ENCODE measurements around the gene PINK1. TPM values are rescaled to one million over a fixed set of nuclear protein-coding genes. Genes with fewer than 3 reads are reported as not detected.

The PINK1 gene
- polyA plus RNA-seq, 1 of the 3 experiments (the other 2 are of a cell fraction): 24.4 TPM

DNA sequence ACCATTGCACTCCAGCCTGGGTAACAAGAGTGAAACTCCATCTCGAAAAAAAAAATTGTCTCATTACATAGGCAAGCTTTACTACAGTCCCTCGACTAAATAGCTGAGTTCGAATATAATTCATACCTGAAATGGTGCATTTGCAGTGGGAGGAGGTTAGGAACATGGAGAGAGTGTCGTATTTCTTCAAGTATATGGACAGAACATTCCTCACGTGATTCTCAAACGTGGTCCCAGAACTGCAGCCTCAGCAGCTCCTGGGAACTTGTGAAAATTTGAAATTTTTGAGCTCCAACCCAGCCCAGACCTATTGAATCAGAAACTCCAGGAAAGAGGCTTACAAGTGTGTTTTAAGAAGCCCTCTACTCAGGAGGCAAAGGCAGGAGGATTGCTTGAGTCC lies 37.2 kb upstream of the PINK1 start (continued):
- TF ChIP-seq, protein P1, sequence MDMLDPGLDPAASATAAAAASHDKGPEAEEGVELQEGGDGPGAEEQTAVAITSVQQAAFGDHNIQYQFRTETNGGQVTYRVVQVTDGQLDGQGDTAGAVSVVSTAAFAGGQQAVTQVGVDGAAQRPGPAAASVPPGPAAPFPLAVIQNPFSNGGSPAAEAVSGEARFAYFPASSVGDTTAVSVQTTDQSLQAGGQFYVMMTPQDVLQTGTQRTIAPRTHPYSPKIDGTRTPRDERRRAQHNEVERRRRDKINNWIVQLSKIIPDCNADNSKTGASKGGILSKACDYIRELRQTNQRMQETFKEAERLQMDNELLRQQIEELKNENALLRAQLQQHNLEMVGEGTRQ (IDR thresholded peaks at IDR 0.05; ENCODE audit: borderline replicate concordance, low read depth, low read length): no peak
- TF ChIP-seq, protein P2, sequence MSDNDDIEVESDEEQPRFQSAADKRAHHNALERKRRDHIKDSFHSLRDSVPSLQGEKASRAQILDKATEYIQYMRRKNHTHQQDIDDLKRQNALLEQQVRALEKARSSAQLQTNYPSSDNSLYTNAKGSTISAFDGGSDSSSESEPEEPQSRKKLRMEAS (IDR thresholded peaks at IDR 0.05; ENCODE audit: low read depth): no peak
- TF ChIP-seq RAD21 (IDR thresholded peaks at IDR 0.05; ENCODE audit: low read length): no peak
- TF ChIP-seq FOXM1 (IDR thresholded peaks at IDR 0.05; ENCODE audit: low read depth): no peak
- no peak for TF ChIP-seq CHD2 (IDR thresholded peaks at IDR 0.05; ENCODE audit: low read length, partially characterized antibody)
- TF ChIP-seq, protein P3, sequence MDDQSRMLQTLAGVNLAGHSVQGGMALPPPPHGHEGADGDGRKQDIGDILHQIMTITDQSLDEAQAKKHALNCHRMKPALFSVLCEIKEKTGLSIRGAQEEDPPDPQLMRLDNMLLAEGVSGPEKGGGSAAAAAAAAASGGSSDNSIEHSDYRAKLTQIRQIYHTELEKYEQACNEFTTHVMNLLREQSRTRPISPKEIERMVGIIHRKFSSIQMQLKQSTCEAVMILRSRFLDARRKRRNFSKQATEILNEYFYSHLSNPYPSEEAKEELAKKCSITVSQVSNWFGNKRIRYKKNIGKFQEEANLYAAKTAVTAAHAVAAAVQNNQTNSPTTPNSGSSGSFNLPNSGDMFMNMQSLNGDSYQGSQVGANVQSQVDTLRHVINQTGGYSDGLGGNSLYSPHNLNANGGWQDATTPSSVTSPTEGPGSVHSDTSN (IDR thresholded peaks at IDR 0.05): no peak
- no peak for TF ChIP-seq TAF1 (IDR thresholded peaks at IDR 0.05; ENCODE audit: borderline replicate concordance, low read depth, low read length)
- no peak for TF ChIP-seq RXRA (IDR thresholded peaks at IDR 0.05; ENCODE audit: borderline replicate concordance, low read depth)

DNA sequence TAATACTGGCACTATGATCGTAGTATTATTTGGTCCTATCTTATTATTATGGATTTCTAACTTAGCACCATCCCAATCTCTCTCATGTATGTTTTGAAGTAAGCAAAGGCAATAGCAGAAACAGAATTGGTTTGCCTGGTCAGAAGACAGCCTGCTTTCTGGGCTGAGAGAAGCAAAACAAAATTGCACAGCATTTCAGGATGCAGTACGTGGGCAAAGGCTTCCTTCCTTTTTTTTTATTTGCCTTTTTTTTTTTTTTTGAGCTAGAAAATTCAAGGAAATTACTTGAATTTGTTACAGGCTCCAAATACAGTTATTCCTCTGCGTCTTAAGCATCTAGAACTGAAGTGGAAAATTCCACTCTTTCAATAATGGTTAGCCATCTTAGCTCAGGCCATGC lies 35.6 kb upstream of the PINK1 start:
- TF ChIP-seq ELF1 (IDR thresholded peaks at IDR 0.05): no peak
- TF ChIP-seq FOXM1 (IDR thresholded peaks at IDR 0.05; ENCODE audit: low read depth): no peak
- no peak for TF ChIP-seq CHD2 (IDR thresholded peaks at IDR 0.05; ENCODE audit: low read length, partially characterized antibody)
- TF ChIP-seq, protein P4, sequence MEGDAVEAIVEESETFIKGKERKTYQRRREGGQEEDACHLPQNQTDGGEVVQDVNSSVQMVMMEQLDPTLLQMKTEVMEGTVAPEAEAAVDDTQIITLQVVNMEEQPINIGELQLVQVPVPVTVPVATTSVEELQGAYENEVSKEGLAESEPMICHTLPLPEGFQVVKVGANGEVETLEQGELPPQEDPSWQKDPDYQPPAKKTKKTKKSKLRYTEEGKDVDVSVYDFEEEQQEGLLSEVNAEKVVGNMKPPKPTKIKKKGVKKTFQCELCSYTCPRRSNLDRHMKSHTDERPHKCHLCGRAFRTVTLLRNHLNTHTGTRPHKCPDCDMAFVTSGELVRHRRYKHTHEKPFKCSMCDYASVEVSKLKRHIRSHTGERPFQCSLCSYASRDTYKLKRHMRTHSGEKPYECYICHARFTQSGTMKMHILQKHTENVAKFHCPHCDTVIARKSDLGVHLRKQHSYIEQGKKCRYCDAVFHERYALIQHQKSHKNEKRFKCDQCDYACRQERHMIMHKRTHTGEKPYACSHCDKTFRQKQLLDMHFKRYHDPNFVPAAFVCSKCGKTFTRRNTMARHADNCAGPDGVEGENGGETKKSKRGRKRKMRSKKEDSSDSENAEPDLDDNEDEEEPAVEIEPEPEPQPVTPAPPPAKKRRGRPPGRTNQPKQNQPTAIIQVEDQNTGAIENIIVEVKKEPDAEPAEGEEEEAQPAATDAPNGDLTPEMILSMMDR (IDR thresholded peaks at IDR 0.05): no peak
- TF ChIP-seq FOXJ3 (CRISPR knock-in tag; IDR thresholded peaks at IDR 0.05): no peak
- no peak for TF ChIP-seq NRF1 (IDR thresholded peaks at IDR 0.05; ENCODE audit: low read depth, low read length)
- no peak for TF ChIP-seq NFIC (IDR thresholded peaks at IDR 0.05; ENCODE audit: borderline replicate concordance)
- no peak for TF ChIP-seq GABPA (IDR thresholded peaks at IDR 0.05; ENCODE audit: low read depth)
- no peak for TF ChIP-seq JUND (IDR thresholded peaks at IDR 0.05)
- TF ChIP-seq TCF12 (IDR thresholded peaks at IDR 0.05): no peak
- TF ChIP-seq, protein P5, sequence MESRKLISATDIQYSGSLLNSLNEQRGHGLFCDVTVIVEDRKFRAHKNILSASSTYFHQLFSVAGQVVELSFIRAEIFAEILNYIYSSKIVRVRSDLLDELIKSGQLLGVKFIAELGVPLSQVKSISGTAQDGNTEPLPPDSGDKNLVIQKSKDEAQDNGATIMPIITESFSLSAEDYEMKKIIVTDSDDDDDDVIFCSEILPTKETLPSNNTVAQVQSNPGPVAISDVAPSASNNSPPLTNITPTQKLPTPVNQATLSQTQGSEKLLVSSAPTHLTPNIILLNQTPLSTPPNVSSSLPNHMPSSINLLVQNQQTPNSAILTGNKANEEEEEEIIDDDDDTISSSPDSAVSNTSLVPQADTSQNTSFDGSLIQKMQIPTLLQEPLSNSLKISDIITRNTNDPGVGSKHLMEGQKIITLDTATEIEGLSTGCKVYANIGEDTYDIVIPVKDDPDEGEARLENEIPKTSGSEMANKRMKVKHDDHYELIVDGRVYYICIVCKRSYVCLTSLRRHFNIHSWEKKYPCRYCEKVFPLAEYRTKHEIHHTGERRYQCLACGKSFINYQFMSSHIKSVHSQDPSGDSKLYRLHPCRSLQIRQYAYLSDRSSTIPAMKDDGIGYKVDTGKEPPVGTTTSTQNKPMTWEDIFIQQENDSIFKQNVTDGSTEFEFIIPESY (IDR thresholded peaks at IDR 0.05; ENCODE audit: borderline replicate concordance, low read depth): no peak
- no peak for TF ChIP-seq FOSL2 (IDR thresholded peaks at IDR 0.05; ENCODE audit: borderline replicate concordance, low read depth)
- TF ChIP-seq, protein P6, sequence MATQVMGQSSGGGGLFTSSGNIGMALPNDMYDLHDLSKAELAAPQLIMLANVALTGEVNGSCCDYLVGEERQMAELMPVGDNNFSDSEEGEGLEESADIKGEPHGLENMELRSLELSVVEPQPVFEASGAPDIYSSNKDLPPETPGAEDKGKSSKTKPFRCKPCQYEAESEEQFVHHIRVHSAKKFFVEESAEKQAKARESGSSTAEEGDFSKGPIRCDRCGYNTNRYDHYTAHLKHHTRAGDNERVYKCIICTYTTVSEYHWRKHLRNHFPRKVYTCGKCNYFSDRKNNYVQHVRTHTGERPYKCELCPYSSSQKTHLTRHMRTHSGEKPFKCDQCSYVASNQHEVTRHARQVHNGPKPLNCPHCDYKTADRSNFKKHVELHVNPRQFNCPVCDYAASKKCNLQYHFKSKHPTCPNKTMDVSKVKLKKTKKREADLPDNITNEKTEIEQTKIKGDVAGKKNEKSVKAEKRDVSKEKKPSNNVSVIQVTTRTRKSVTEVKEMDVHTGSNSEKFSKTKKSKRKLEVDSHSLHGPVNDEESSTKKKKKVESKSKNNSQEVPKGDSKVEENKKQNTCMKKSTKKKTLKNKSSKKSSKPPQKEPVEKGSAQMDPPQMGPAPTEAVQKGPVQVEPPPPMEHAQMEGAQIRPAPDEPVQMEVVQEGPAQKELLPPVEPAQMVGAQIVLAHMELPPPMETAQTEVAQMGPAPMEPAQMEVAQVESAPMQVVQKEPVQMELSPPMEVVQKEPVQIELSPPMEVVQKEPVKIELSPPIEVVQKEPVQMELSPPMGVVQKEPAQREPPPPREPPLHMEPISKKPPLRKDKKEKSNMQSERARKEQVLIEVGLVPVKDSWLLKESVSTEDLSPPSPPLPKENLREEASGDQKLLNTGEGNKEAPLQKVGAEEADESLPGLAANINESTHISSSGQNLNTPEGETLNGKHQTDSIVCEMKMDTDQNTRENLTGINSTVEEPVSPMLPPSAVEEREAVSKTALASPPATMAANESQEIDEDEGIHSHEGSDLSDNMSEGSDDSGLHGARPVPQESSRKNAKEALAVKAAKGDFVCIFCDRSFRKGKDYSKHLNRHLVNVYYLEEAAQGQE (IDR thresholded peaks at IDR 0.05; ENCODE audit: low read depth, low read length): no peak
- no peak for TF ChIP-seq SIN3A (IDR thresholded peaks at IDR 0.05; ENCODE audit: borderline replicate concordance, low read depth, low read length)
- no peak for TF ChIP-seq EZH2phosphoT487 (IDR thresholded peaks at IDR 0.05; ENCODE audit: borderline replicate concordance, low read depth)
- no peak overlapping the region for H3K4me2 ChIP-seq
- H2AFZ ChIP-seq (ENCODE audit: low read depth): no peak overlapping the region
- H4K20me1 ChIP-seq (ENCODE audit: insufficient read depth): no peaks in the 10 kb centered on the region
- no peak for DNase-seq
- ChIA-PET CTCF (interaction anchor here (0.6 kb wide), 1 partner anchor 1720 kb away, joined by 3 read pairs; no protein-coding TSS in a partner anchor), POLR2A (no interaction called here)
- H3K9me2 ChIP-seq: no peaks in the 10 kb centered on the region
- 92% methylated on average over 3 of the region's 3 CpGs for WGBS (ENCODE audit: low lambda C conversion rate)
- H3K4me1 ChIP-seq (ENCODE audit: control insufficient read depth in 1 of 2, insufficient read depth in 2 of 2, low read depth in 1 of 2, low read length in 1 of 2): peaks cover 0 to 7% of the 10 kb centered on the region in 2 experiments; a peak in 1 of 4 replicates
- no peaks in the 10 kb centered on the region for H3K9me3 ChIP-seq
- no peaks in the 10 kb centered on the region for H3K36me3 ChIP-seq (replicated peaks in 1 of 2; ENCODE audit: control insufficient read depth in 1 of 2, insufficient read depth in 2 of 2, low read length in 1 of 2)
- no peaks in the 10 kb centered on the region for H3K27me3 ChIP-seq (ENCODE audit: insufficient read depth)
- no peak overlapping the region for H3K9ac ChIP-seq
- H3K27ac ChIP-seq (ENCODE audit: low read depth in 2 of 2, low read length in 1 of 2): no peak overlapping the region
- no peak overlapping the region for H3K4me3 ChIP-seq (ENCODE audit: low read depth in 2 of 2, low read length in 1 of 2)
- peaks cover 3% of the 10 kb centered on the region for H3F3A ChIP-seq (replicated peaks; ENCODE audit: insufficient read depth)
- H3K79me2 ChIP-seq (ENCODE audit: insufficient read depth): no peaks in the 10 kb centered on the region
